Fibroblast of mammary gland (primary cell): ENCODE data around the gene KRT86.

Experiments used
- DNase-seq: peaks from one replicate; pipeline ENCODE4 v3.0.0-alpha.2; 2010; ENCODE audit warnings: low read depth
- H3K4me3 ChIP-seq: 2 replicates; pipeline ENCODE4 v1.5.1; 2011; ENCODE audit warnings: low read depth, mild to moderate bottlenecking, low read length, moderate library complexity; ENCODE audit not compliant: control insufficient read depth
- TF ChIP-seq, protein P1 (sequence below): conservative IDR thresholded peaks from 2 replicates; pipeline ENCODE4 v1.5.1; 2011; ENCODE audit warnings: low read depth, low read length, inconsistent platforms; ENCODE audit not compliant: control insufficient read depth, insufficient read depth

The KRT86 gene

DNA sequence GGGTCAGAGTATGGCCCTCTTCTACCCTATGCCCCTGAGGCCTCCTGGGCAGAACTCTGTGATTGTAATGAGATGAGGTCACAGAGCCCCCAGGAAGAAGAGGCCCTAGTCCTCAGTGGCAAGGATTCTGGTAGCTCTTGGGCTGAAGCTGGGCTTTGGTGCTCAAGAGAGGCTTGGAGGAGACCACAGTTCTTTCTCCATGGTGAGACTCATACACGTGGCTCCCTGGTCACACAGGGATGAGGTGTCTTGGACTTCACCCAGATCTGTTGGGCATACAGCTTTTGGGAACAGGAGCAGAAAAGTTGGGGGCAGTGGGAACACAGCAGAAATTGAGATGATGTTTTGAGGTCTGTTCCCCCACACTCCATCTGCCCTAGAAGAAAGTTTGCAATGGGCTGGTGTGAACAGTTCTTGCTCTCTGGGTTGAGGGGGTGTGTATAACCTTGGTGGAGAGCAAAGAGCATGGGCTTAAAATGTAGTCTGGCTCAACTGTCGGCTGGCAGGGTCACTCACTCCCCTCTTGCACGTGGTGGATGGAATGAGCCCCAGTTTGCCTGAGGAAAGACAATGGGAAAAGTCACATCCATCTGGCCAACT lies at the start of gene KRT86:
TSS of gene KRT86 (plus strand) at position 125 of the 600 bp plus-strand sequence. CDS start 27,272 bp downstream, outside the sequence.
- TF ChIP-seq, protein P1, sequence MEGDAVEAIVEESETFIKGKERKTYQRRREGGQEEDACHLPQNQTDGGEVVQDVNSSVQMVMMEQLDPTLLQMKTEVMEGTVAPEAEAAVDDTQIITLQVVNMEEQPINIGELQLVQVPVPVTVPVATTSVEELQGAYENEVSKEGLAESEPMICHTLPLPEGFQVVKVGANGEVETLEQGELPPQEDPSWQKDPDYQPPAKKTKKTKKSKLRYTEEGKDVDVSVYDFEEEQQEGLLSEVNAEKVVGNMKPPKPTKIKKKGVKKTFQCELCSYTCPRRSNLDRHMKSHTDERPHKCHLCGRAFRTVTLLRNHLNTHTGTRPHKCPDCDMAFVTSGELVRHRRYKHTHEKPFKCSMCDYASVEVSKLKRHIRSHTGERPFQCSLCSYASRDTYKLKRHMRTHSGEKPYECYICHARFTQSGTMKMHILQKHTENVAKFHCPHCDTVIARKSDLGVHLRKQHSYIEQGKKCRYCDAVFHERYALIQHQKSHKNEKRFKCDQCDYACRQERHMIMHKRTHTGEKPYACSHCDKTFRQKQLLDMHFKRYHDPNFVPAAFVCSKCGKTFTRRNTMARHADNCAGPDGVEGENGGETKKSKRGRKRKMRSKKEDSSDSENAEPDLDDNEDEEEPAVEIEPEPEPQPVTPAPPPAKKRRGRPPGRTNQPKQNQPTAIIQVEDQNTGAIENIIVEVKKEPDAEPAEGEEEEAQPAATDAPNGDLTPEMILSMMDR: no peak
- no peak within 1 kb of the TSS for H3K4me3 ChIP-seq
- no peak for DNase-seq

DNA sequence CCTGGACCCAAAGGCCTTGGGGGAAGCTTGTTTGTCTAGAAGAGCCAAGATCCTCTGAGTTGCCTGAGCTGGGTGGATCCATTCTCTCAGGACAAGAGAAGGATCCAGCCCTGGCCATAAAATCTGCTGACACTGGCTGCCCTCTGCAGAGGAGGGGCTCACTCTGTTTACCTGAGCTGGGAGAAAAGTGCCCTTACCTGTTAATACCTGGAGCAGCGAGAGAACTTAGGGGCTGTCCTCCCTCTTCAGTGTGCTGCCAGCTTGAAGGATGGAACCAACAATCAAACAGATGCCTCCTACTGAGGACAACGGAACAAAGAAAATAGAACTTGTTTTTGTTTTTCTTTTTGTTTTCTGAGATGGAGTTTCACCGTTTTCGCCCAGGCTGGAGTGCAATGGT lies 48.7 kb upstream of the KRT86 start:
- H3K4me3 ChIP-seq: no peak overlapping the region
- DNase-seq: no peak
- TF ChIP-seq, protein P1: no peak

DNA sequence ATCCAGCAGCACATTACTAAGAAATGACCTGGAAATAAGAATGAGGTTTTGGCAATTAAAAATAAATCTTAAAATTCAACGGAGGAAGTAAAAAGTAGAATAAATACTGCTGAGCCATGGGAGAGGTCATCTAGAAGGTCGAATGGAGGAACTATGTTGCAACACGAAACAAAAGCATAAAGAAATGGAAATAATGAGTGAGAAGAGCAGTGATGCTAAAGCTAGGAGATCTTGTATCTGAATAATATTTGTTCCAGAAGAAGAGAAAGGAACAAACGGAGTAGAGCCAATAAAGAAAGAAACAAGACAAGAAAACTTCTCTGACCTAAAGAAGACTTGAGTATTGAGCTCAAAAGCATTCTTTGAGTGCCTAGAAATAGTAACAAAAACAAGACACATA lies 48.0 kb upstream of the KRT86 start:
- TF ChIP-seq, protein P1: no peak
- H3K4me3 ChIP-seq: no peak overlapping the region
- DNase-seq: no peak

DNA sequence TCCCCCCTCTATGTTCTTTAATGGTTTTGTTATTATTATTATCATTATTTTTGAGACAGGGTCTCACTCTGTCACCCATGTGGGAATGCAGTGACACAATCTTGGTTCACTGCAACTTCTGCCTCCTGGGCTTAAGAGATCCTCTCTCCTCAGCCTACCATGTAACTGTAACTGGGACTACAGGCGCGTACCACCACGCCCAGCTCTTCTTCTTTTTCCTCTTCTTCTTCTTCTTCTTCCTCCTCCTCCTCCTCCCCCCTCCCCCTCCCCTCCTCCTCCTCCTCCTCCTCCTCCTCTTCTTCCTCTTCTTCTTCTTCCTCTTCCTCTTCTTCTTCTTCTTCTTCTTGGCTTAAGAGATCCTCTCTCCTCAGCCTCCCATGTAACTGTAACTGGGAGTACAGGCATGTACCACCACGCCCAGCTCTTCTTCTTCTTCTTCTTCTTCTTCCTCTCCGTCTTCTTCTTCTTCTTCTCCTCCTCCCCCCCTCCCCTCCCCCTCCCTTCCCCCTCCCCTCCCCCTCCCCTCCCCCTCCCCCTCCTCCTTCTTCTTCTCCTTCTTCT lies 46.8 kb upstream of the KRT86 start:
- DNase-seq: no peak
- TF ChIP-seq, protein P1: no peak
- H3K4me3 ChIP-seq: no peak overlapping the region

DNA sequence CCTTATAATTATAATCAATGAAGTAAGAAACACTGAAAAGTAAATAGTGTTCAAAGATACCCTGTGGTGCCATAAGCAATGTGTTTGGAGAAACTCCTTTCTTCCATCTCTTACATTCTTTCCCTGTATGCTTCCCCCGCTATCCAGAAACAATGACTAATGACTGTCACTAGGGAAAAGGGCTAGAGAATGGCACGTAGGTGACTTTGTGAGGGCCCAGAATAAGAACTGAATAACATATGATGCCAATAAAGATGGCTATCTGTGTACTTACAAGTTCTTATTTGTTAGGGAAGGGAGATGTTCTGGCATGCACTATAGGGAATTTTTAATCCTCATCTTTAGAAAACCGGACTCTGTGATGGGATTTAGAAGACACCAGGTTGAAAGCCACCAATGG lies 46.1 kb upstream of the KRT86 start:
- TF ChIP-seq, protein P1: no peak
- DNase-seq: no peak

DNA sequence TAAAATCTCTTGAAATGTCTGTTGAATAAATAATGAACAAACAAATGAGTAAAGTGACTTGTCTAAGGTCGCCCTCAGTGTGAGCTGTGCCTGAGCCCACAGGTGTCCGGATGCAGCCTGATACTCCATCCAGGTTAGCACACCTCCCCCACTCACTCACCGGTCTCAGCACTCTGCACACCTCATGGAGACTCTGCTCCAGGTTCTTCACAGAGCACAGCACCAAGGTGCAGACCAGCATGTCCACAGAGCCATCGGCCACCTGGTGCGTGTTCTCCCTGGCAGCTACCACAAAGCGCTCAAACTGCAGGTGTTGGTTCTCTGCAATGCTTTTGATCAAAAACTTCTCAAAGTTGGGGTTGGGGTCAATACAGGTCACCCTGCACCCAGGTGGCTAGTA lies 45.5 kb upstream of the KRT86 start:
- H3K4me3 ChIP-seq: no peak overlapping the region
- DNase-seq: no peak
- TF ChIP-seq, protein P1: no peak

More for the DNA sequence above, 46.1 kb upstream of the KRT86 start:
- H3K4me3 ChIP-seq: no peak overlapping the region

DNA sequence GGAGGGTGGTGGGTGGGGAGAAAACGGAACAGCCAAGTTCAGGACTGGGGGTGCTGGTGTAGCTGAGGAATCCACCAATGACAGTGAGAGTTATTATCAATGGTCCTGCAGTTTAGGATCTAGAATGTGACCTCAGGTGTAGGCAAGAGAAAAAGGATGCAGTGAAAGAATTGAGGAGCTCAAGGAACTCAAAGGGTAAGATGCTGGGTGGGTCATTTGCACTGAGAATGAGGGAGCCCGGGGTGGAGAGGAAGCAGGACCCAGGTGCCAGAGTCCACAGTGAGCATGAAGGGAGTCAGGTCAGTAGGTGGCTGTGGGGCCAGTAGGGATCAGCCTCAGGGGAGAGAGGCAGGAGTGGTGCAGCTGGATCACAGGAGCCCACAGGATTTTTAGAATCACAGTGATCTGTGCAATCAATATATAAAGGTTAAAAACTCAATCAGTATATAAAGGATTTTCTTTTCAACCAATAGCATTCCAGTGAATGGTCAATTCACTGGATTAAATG lies 44.6 kb upstream of the KRT86 start:
- H3K4me3 ChIP-seq: no peak overlapping the region

More for the DNA sequence above, 44.6 kb upstream of the KRT86 start:
- TF ChIP-seq, protein P1: no peak
- DNase-seq: no peak
